Right cardiac atrium (tissue), 5 donors: ENCODE results near the gene CRTC3. TPM values are rescaled to one million over a fixed set of nuclear protein-coding genes. Genes with fewer than 3 reads are reported as not detected.

Experiments used
- ATAC-seq, 2 donors: fragments of 200-7000 bp; cut with Tn5 transposase; one replicate each; pipeline versions ENCODE4 v1.8.0 to v1.9.1; 2020; ENCODE audit warnings: moderate library complexity in 2 of 2, mild to moderate bottlenecking in 1 of 2
- DNase-seq, 3 donors: peaks; one replicate each; pipeline ENCODE4 v3.0.0-alpha.2; 2020
- H3K27ac ChIP-seq: one replicate; pipeline ENCODE4 v1.5.1; 2013; ENCODE audit warnings: mild to moderate bottlenecking, low read length, control low read depth, moderate library complexity
- H3K27me3 ChIP-seq: one replicate; pipeline ENCODE4 v1.6.1; 2013; ENCODE audit not compliant: control insufficient read depth, insufficient read depth
- H3K4me1 ChIP-seq: one replicate; pipeline ENCODE4 v1.6.1; 2013; ENCODE audit warnings: low read length; ENCODE audit not compliant: control insufficient read depth, insufficient read depth
- H3K4me3 ChIP-seq: one replicate; pipeline ENCODE4 v1.5.1; 2013; ENCODE audit warnings: low read length, control low read depth
- H3K9me3 ChIP-seq: one replicate; pipeline ENCODE4 v1.6.1; 2013; ENCODE audit warnings: low read length; ENCODE audit not compliant: control insufficient read depth
- WGBS: extraction: QIAGEN DNeasy Blood & Tissue Kit; methylation state at CpG from one replicate; pipeline ENCODE4 v1.1.7; 2013; 5-methylcytosine and 5-hydroxymethylcytosine counted together
- intact Hi-C, 4 donors: fragments of 100-400 bp; cut with DNase I; formaldehyde crosslinking; loops; one replicate each; pipeline versions ENCODE4 v1.11.0 to v1.14.0; 2022 to 2023
- polyA plus RNA-seq: library from polyadenylated mRNA; stranded (reverse); fragments of 200-250 nt; gene quantifications from one replicate; pipeline ENCODE4 v1.2.3, GENCODE V29; 2013
- total RNA-seq, 4 donors: library from RNA; stranded (reverse); fragmentation: NEBNext Ultra II Directional; extraction: Animal tissue kit (Norgen Biotek cat#: 25700); gene quantifications; one replicate each; pipeline ENCODE4 v1.2.1, GENCODE V29; 2021
- donor health status: healthy with polysubstance abuse.
- donor health status: DM: no; HTN: yes; CAD: no.
- donor health status: DM: no; HTN: no; CAD: no.
- donor health status: DM: no; HTN: yes; CAD: no; lungs with severe emphysema.
- donor health status: DM: yes; HTN: yes; CAD: no.

CRTC3 gene
- total and polyA plus RNA-seq, 5 donors: 15.1 to 35.5 (median 30.4) TPM

DNA sequence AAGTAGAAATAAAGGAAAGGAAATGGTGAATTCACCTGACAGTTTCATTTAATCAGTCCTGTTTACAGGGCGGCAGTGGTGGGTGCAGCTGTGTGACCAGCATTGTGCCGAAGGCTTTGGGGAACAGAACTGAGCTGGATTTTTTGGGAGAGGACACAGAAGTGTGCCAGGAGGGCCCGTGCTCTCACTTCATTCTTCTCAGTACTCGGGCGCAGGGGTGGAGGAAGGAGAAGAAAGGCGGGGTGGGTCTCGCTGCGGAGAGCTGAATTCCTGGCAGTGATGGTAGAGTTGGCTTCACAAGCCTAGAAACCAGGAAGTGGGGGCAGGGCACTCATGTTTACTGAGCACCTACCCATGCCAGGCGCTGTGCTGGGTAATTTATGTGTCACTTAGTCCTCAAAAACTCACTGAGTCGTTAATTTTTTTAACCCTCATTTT is 64.6 kb downstream of the CRTC3 start:
- intact Hi-C loops: no loop called here
- Histone ChIP-seq H3K4me1 (peaks cover 24% of the 10 kb centered on the region), H3K27me3 (no peaks in the 10 kb centered on the region), H3K9me3 (no peaks in the 10 kb centered on the region), H3K4me3 (no peak overlapping the region), H3K27ac (peak overlapping the region; percentile 9)
- ATAC-seq: peak; percentile 80 to 81
- WGBS: 56% methylated on average over 10 of the region's 10 CpGs
- peak; percentile 76 to 89 (median 83) for DNase-seq

DNA sequence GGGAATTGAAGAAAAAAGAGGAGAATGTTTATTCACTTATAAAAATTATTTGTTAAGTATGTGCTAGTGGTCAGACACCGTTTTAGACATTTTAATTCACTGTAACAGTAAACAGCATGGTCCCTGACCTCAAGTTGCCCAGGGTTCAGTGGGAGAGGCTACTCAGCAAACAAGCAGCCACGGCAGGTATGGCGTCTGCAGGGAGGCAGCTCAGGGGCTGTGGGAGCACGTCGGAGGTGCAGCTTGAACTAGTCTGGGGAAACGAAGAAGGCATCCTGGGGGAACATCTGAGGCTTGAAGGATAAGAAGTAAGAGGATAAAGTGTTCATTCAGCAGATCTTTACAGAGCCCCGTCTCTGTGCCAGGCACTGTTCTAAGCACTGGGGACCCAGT is 66.0 kb downstream of the CRTC3 start:
- intact Hi-C loops: no loop called here
- Histone ChIP-seq H3K27ac (no peak overlapping the region), H3K4me3 (no peak overlapping the region), H3K4me1 (peaks cover 22% of the 10 kb centered on the region), H3K9me3 (no peaks in the 10 kb centered on the region), H3K27me3 (no peaks in the 10 kb centered on the region)
- 79% methylated on average over 7 of the region's 7 CpGs for WGBS
- no peak for DNase-seq
- no peak for ATAC-seq

DNA sequence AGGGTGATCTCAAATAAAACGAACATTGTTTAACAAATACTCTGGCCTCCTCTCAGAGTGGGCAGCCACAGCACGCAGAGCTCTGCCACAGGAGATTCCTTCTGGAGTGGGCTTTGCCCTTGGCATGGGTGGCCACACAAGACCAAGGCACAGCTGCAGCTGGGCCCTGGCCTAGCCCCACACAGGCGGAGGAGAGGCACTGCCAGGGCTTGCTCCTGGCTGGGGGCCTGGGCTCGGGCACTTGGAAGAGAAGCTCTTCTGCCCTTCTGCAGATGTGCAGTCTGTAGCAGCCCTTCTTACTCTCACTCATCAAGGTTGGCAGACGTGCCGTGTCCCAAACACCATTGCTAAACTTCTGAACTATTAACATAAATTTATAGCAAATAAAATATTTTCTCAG is 67.2 kb downstream of the CRTC3 start:
- no peaks in the 10 kb centered on the region for H3K9me3 ChIP-seq
- WGBS: 74% methylated on average over 6 of the region's 6 CpGs
- H3K27me3 ChIP-seq: no peaks in the 10 kb centered on the region
- no peak overlapping the region for H3K4me3 ChIP-seq
- peaks cover 22% of the 10 kb centered on the region for H3K4me1 ChIP-seq
- no peak overlapping the region for H3K27ac ChIP-seq
- intact Hi-C loops: no loop called here
- DNase-seq (no peak), ATAC-seq (peak in 1 of 2 donors; percentile 6)

DNA sequence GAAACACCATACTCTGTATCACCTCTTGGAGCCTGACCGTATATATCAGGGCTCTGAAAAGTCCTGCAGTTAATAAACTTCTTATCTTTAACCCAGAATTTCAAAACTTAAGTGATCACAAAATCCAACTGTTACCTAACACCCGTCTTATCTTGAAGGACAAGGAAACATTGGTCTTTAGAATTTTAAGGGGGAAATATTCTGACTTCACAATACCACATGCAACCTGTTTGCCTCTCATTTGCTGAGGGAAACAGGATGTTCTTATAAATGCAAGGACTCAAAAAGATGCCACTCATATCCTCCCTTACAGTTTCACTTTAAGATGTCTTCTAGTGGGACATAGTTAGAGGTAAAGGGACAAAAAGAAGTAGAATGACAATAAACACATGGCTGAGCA is 67.9 kb downstream of the CRTC3 start:
- intact Hi-C loops: no loop called here

DNA sequence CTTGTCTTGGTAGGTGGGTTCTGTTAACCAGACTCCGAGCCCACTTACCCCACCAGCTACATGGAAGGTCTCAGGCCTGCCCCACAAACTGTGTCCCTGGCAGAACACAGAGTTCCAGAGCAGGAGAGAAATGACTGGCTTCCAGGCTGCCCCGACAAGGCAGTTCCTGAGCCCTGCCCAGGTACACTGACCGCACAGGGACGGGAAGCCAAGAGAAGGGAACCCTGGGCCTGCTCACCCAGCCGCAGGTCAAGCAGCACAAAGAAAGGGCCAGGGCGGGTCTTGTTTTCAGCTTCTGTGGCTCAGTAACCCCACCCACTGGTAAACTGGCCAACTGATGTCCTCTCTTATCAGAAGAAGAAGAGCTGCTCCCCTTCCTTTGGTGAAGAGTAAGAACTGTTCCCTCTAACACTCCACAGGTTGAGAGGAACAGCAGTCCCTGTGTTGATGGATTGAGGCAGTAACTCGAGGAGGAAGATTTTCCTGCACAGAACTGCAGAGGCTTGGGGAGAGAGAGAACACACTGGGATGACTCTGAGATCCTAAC is 68.4 kb downstream of the CRTC3 start:
- intact Hi-C loops: no loop called here
- peak; percentile 68 to 84 for ATAC-seq
- Histone ChIP-seq H3K4me3 (no peak overlapping the region), H3K27ac (peak overlapping the region; percentile 84), H3K4me1 (peaks cover 22% of the 10 kb centered on the region), H3K9me3 (no peaks in the 10 kb centered on the region), H3K27me3 (no peaks in the 10 kb centered on the region)
- DNase-seq: peak in 2 of 3 donors; percentile 63 to 77
- WGBS: 49% methylated on average over 7 of the region's 7 CpGs

More for the DNA sequence above, 67.9 kb downstream of the CRTC3 start:
- WGBS: 72% methylated on average over 2 of the region's 2 CpGs
- Histone ChIP-seq H3K9me3 (no peaks in the 10 kb centered on the region), H3K4me1 (peaks cover 22% of the 10 kb centered on the region), H3K27me3 (no peaks in the 10 kb centered on the region), H3K27ac (no peak overlapping the region), H3K4me3 (no peak overlapping the region)
- DNase-seq (no peak), ATAC-seq (no peak)

DNA sequence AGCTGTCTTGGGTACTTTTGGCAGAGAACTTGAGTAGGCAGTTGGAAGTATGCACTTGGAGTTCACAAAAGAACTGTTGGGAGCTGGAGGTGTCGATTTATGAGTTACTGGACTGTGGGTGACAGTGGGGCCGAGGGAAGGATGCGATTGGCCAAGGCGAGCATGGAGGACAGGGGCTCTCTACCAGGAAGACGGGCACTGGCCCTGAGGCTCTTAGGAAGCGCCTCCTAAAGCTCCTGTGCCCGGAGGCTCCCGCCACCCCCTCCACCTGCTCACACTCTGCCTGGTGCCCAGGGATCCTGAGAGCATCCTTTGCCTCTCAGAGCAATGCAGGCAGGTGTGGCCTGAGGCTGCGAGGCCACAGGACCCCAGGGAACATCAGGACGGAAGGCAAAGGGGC is 69.0 kb downstream of the CRTC3 start:
- no peaks in the 10 kb centered on the region for H3K27me3 ChIP-seq
- H3K4me3 ChIP-seq: no peak overlapping the region
- DNase-seq (no peak), ATAC-seq (no peak)
- H3K27ac ChIP-seq: peak overlapping the region; percentile 17
- 90% methylated on average over 10 of the region's 10 CpGs for WGBS
- intact Hi-C loops: no loop called here
- H3K9me3 ChIP-seq: no peaks in the 10 kb centered on the region
- H3K4me1 ChIP-seq: peaks cover 22% of the 10 kb centered on the region

DNA sequence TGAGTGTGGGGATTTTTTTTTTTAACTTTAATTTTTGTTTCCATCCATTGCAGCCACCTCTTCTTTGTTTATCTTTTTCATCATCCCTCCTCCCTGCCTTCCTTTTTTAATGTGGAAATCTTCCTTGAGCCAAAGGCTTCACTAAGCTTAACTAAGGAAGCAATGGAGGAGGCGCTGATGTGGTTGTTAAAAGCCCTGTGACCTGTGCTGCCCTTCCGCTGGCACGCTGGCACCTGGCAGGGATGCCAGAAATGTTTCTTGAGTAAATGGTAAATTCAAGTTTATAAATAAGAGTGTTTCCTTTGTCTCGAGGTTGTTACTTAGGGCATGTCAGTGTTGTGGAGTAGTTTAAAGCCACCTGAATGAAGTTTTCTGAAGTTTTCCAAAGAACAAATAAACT is 69.4 kb downstream of the CRTC3 start:
- intact Hi-C loops: no loop called here
- Histone ChIP-seq H3K4me3 (no peak overlapping the region), H3K27me3 (no peaks in the 10 kb centered on the region), H3K27ac (no peak overlapping the region), H3K4me1 (peaks cover 22% of the 10 kb centered on the region), H3K9me3 (no peaks in the 10 kb centered on the region)
- 79% methylated on average over 4 of the region's 4 CpGs for WGBS
- DNase-seq: no peak
- ATAC-seq: no peak

DNA sequence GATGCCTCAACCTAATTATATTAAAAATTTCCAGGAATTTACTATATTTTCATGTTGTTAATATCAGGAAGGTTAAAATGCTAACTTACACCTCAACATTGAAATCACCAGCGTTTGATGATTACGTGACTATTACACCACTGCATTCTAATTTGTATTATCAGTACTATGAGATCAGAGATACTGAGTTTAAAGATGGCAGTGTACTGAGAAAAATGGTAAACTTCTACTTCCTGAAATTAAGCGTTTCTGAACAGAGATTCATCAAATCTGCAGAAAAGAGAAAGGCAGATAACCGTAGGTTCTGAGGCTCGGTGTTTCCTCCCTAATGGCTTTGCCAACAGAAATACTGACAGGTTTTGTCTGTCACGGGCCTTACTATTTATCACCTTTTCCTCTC is 69.9 kb downstream of the CRTC3 start:
- peaks cover 18% of the 10 kb centered on the region for H3K4me1 ChIP-seq
- WGBS: 75% methylated on average over 6 of the region's 6 CpGs
- no peak for ATAC-seq
- intact Hi-C loops: loop anchor here in 2 of 4 donors (5.0 to 10.0 kb wide), 2 partner anchors 65 to 72 kb away; partner anchors contain the start of gene CRTC3 (in 1 of the 2)
- no peaks in the 10 kb centered on the region for H3K27me3 ChIP-seq
- no peaks in the 10 kb centered on the region for H3K9me3 ChIP-seq
- no peak overlapping the region for H3K27ac ChIP-seq
- no peak overlapping the region for H3K4me3 ChIP-seq
- no peak for DNase-seq

DNA sequence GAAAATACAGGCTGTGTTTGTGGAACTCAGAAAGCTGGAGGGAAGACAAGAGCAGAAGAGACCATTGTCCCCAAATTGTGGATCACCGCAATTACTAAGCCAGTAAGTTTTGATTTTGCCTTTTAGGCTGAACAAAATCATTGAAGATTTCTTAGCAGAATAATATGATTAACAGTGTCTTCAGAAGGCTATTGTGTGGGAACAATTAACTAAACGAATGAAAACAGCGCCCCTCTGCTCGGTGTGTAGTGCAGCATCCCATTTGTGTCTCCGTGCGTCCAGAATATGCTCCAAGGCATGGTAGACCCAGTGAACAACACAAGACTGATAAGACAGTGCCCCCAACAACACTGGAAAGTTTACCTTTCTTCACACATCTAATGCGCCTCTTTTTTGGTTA is 71.2 kb downstream of the CRTC3 start:
- intact Hi-C loops: loop anchor here in 2 of 4 donors (5.0 to 10.0 kb wide), 2 partner anchors 66 to 74 kb away; partner anchors contain the start of gene CRTC3 (in 1 of the 2)
- Histone ChIP-seq H3K27ac (no peak overlapping the region), H3K4me1 (peaks cover 15% of the 10 kb centered on the region), H3K27me3 (no peaks in the 10 kb centered on the region), H3K4me3 (no peak overlapping the region), H3K9me3 (no peaks in the 10 kb centered on the region)
- ATAC-seq (no peak), DNase-seq (no peak)
- WGBS: 94% methylated on average over 7 of the region's 7 CpGs

DNA sequence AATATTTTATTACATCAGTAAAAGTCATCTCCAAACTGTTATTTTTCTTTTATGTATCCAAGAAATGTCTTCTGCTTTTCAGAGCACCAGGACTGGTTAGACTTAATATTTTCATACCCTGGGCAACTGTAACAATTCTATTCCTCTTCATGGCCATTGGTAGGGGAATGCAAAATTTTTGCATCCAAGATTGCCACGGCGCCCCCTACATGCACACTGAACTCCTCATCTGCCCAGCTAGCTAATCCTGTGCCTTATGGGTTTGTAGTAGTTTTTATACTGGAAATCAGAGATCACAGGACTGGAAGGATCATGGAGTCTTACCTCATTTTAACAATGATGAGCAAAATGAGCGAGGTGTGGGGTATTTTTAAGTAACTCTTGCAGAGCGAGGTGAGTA is 74.2 kb downstream of the CRTC3 start:
- Histone ChIP-seq H3K27ac (no peak overlapping the region), H3K4me3 (no peak overlapping the region), H3K27me3 (no peaks in the 10 kb centered on the region), H3K4me1 (no peaks in the 10 kb centered on the region), H3K9me3 (no peaks in the 10 kb centered on the region)
- intact Hi-C loops: loop anchor here in 2 of 4 donors (5.0 to 10.0 kb wide), 2 partner anchors 69 to 77 kb away; partner anchors contain the start of gene CRTC3 (in 1 of the 2)
- DNase-seq: peak; percentile 37 to 72 (median 69)
- ATAC-seq: peak in 1 of 2 donors; percentile 27
- WGBS: 89% methylated on average over 4 of the region's 4 CpGs

DNA sequence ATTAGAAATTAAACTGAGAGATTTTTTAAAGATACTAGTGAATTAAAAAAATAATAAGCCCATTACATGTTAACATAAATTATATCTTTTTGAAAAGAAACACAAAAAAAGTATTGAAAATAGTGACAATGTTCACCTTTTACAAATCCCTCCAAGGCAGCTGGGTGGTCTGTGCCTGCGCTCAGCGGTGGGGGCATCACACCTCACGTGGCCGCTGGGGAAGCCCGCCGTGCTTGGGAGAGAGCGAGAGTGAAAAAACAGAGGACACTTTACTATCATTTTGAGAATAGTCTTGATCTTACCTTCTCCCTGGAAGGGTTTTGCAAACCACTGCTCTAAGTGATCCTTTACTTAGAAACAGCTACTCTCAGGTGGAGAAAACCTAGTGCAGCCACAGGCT is 76.9 kb downstream of the CRTC3 start:
- H3K27ac ChIP-seq: no peak overlapping the region
- intact Hi-C loops: loop anchor here in 1 of 4 donors (10.0 kb wide), 1 partner anchor 72 kb away; no protein-coding TSS in a partner anchor
- H3K9me3 ChIP-seq: no peaks in the 10 kb centered on the region
- 89% methylated on average over 7 of the region's 7 CpGs for WGBS
- peaks cover 7% of the 10 kb centered on the region for H3K4me1 ChIP-seq
- no peaks in the 10 kb centered on the region for H3K27me3 ChIP-seq
- ATAC-seq: no peak
- DNase-seq: no peak
- H3K4me3 ChIP-seq: no peak overlapping the region
